HFF-Myc (cell line): ENCODE data around the gene C19orf47.

Experiments used
- DNase-seq: peaks from one replicate; pipeline ENCODE4 v3.0.0-alpha.2; 2011; ENCODE audit warnings: low read depth; ENCODE audit errors: extremely low read depth
- H3K4me3 ChIP-seq: replicated peaks from 2 replicates; pipeline ENCODE4 v1.5.1; 2011; ENCODE audit warnings: low read depth, mild to moderate bottlenecking, control low read depth, low read length
- TF ChIP-seq, protein P1 (sequence below): IDR thresholded peaks from 2 replicates; pipeline ENCODE4 v1.5.1; 2012; ENCODE audit warnings: mild to moderate bottlenecking, low read depth, low read length, control low read depth; ENCODE audit errors: missing control alignments

The C19orf47 gene

DNA sequence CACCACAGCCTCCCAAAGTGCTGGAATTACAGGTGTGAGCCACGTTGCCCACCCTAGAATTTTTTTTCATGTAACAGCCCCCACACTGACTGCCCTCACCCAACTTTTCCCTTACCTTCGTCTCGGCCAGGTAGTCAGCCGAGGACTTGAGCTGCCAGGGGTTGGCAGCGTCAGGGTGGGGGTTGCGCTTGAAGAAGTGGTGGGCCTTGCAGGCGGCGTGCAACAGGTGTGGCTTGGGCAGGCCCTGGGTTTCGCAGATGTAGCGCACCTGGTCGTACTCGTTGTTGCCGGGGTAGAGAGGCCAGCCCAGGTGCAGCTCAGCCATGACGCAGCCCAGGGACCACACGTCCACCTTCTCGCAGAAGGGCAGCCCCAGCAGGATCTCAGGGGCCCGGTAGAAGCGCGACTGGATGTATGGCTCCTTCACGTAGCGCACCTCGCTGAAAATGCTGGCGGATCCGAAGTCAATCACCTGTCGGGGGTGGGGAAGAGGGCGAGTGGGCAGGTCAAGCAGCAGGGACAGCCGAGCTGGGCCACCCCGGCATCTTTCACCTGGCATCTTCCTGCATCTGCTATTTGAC is 35.6 kb upstream of the C19orf47 start:
- H3K4me3 ChIP-seq, result no peak overlapping the region
- no peak for DNase-seq
- TF ChIP-seq, protein P1, sequence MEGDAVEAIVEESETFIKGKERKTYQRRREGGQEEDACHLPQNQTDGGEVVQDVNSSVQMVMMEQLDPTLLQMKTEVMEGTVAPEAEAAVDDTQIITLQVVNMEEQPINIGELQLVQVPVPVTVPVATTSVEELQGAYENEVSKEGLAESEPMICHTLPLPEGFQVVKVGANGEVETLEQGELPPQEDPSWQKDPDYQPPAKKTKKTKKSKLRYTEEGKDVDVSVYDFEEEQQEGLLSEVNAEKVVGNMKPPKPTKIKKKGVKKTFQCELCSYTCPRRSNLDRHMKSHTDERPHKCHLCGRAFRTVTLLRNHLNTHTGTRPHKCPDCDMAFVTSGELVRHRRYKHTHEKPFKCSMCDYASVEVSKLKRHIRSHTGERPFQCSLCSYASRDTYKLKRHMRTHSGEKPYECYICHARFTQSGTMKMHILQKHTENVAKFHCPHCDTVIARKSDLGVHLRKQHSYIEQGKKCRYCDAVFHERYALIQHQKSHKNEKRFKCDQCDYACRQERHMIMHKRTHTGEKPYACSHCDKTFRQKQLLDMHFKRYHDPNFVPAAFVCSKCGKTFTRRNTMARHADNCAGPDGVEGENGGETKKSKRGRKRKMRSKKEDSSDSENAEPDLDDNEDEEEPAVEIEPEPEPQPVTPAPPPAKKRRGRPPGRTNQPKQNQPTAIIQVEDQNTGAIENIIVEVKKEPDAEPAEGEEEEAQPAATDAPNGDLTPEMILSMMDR, result no peak

DNA sequence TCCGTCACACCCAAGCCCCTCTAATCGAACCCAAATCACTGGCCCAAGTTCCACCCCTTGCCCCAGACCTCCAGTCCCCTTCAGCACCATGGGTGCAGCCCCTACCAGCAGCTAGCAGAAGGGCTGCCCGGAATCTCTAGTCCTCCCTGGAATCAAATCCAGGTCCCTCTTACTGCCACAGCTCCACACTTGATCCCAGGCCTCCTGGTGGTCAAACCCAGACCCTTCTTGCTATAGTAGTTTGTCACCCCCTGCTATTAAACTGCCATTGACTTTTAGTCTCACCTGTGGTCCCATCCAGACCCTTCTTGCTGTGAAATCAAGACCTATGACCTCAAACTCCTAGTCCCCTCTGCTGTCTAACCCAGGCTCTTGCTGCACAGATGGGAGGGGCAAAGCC is 33.1 kb upstream of the C19orf47 start:
- TF ChIP-seq, protein P1, result no peak
- H3K4me3 ChIP-seq, result no peak overlapping the region
- no peak for DNase-seq

DNA sequence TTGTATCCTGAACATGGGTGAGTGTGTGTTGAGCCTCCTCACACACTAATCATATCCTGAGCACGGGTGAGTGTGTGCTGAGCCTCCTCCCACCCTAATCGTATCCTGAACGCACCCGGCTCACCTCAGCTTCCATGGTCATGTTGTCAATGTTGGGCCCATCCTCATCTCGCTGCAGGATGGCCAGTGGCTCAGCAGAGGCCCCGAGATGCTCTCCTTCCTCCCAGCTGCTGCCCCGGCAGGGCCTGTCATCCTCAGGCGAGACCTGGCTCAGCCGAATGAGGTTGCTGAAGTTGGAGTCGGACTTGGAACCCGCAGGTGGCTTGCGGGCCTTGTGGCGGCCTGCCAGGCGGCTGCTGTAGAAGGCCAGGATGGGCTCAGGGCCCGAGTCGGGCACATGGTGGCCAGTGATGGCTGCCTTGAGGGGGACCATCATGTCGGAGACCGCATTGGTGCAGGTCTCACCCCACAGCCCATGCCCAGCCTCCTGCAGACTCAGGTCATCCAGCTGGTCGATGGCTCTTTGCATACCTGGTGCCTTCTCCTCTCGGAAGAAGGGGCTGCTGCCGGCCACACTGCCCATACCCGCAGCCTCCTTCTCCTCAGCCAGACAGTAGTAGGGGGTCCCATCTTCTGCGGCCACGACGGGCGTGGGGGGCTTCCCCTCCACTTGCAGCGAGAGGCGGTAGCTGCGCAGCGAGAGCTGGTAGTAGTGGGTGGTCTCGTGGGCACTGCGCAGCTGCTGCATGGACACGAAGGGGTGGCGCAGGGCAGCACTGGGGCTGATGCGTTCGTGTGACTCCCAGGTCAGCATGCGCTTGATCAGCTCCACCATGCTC is 32.2 kb upstream of the C19orf47 start:
- no peak for DNase-seq
- TF ChIP-seq, protein P1, result no peak
- H3K4me3 ChIP-seq, result no peak overlapping the region

DNA sequence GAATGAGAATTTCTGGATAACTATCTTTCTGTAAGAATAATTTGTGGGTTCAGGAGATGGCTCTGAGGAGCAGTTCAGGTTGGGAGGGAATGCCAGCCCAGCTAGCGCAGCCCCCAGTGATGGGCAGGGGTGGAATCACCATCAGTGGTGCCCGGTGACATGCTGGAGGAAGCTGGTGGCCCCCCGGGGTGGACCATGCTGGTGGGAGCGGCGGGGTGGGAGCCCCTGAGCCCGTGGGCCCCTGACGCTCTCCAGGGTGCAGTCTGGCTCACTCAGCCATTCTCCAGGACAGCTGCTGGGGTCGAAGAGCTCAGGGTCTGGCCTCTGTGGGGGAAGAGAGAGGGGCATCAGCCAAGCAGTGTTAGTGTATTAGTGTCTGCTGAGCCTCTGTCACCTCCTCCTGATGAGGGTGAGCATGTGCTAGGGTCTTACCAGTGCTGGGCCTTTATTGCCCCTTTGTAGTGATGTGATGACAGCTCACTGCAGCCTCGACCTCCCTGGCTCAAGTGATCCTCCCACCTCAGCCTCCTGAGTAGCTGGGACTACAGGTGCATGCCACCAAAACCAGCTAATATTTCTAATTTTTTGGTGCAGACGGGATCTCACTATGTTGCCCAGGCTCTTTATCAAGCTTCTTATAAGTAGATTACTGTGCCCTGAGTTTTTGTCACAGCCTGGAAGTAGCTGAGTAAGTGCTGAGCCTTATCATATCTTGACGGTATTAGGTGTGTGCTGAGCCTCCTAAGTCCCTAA is 31.4 kb upstream of the C19orf47 start:
- H3K4me3 ChIP-seq, result no peak overlapping the region
- TF ChIP-seq, protein P1, result no peak
- no peak for DNase-seq

DNA sequence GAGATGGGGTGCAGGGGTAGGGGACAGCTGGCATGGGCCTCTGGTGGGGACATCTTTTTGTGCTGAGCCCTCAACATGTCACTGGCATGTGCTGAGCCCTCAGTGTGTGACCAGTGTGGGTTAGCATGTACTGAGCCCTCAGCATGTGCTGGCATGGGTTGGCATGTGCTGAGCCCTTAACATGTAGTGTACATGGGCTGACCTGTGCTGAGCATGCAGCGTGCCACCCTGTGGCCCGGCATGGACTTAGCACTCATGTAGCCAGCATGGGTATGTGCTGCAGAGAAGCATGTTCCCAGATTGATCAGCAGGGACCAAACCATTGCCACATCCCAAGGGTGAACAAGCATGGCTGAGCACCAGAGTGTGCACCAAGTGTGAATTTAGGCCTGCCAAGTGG is 30.3 kb upstream of the C19orf47 start:
- no peak for DNase-seq
- no peak overlapping the region for H3K4me3 ChIP-seq
- TF ChIP-seq, protein P1, result no peak

DNA sequence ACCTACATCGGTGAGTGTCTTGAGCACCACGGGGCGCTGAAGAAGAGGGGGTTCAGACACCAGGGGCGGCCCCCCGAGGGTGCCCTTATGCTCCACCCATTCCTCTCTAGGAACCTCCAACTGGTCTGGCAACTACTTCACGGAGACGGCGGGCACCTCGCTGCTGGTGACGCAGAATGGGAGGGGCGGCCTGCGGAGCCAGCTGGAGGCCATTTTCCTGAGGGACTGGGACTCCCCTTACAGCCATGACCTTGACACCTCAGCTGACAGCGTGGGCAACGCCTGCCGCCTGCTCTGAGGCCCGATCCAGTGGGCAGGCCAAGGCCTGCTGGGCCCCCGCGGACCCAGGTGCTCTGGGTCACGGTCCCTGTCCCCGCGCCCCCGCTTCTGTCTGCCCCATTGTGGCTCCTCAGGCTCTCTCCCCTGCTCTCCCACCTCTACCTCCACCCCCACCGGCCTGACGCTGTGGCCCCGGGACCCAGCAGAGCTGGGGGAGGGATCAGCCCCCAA is 29.7 kb upstream of the C19orf47 start:
- TF ChIP-seq, protein P1, result no peak
- H3K4me3 ChIP-seq, result no peak overlapping the region
- DNase-seq, result no peak
